ENCODE results near the gene YTHDF2. TPM values are rescaled to one million over a fixed set of nuclear protein-coding genes. Genes with fewer than 3 reads are reported as not detected.

The YTHDF2 gene
- total and polyA plus RNA-seq, 3 donors from 2014 or later, result 63.3 to 89.4 (median 69.6) TPM

- no peaks in the 10 kb centered on the region for H3K9me3 ChIP-seq
- DNase-seq, result no peak
- peak overlapping the region in 1 of 2 donors; percentile 41 for H3K27ac ChIP-seq
- 73 to 79% methylated on average over 6 of the region's 6 CpGs for WGBS, 2 donors
- H3K36me3 ChIP-seq (ENCODE audit: low read depth, missing control alignments), result no peaks in the 10 kb centered on the region
- peaks cover 32% of the 10 kb centered on the region for H3K4me1 ChIP-seq
- H3K27me3 ChIP-seq, result no peaks in the 10 kb centered on the region
- H3K4me3 ChIP-seq, result no peak overlapping the region
- TF ChIP-seq CTCF (IDR thresholded peaks at IDR 0.05), result no peak
- TF ChIP-seq POLR2A (IDR thresholded peaks at IDR 0.05), result no peak
- intact Hi-C loops (cut with DNase I; ENCODE audit: low total_unique reads), result loop anchor here (10.0 kb wide), 1 partner anchor 95 kb away; no protein-coding TSS in a partner anchor
Measured at GRCh38 chr1:28779751-28780408, 43.1 kb downstream of the YTHDF2 start.

- intact Hi-C loops (cut with DNase I; ENCODE audit: low total_unique reads), result loop anchor here (10.0 kb wide), 1 partner anchor 93 kb away; no protein-coding TSS in a partner anchor
- no peak for TF ChIP-seq POLR2A (IDR thresholded peaks at IDR 0.05)
- no peak for TF ChIP-seq CTCF (IDR thresholded peaks at IDR 0.05)
- 71 to 82% methylated on average over 10 to 11 of the region's 11 CpGs for WGBS, 2 donors
- no peaks in the 10 kb centered on the region for H3K36me3 ChIP-seq (ENCODE audit: low read depth, missing control alignments)
- peaks cover 24% of the 10 kb centered on the region for H3K4me1 ChIP-seq
- peak overlapping the region in 1 of 2 donors; percentile 30 for H3K27ac ChIP-seq
- H3K4me3 ChIP-seq, result no peak overlapping the region
- H3K9me3 ChIP-seq, result no peaks in the 10 kb centered on the region
- no peaks in the 10 kb centered on the region for H3K27me3 ChIP-seq
- no peak for DNase-seq
Measured at GRCh38 chr1:28781305-28781704, 44.6 kb downstream of the YTHDF2 start.

- H3K4me1 ChIP-seq, result peaks cover 24% of the 10 kb centered on the region
- H3K27me3 ChIP-seq, result no peaks in the 10 kb centered on the region
- no peak overlapping the region for H3K4me3 ChIP-seq
- no peaks in the 10 kb centered on the region for H3K36me3 ChIP-seq (ENCODE audit: low read depth, missing control alignments)
- peak overlapping the region; percentile 20 to 53 for H3K27ac ChIP-seq
- no peak for DNase-seq
- TF ChIP-seq CTCF (IDR thresholded peaks at IDR 0.05), result no peak
- no peak for TF ChIP-seq POLR2A (IDR thresholded peaks at IDR 0.05)
- 49 to 63% methylated on average over 3 of the region's 3 CpGs for WGBS, 2 donors
- no peaks in the 10 kb centered on the region for H3K9me3 ChIP-seq
- intact Hi-C loops (cut with DNase I; ENCODE audit: low total_unique reads), result loop anchor here (10.0 kb wide), 1 partner anchor 93 kb away; no protein-coding TSS in a partner anchor
Measured at GRCh38 chr1:28782011-28782410, 45.3 kb downstream of the YTHDF2 start.

GRCh38 chr1:28783363-28783762 is 46.6 kb downstream of the YTHDF2 start:
- no peaks in the 10 kb centered on the region for H3K27me3 ChIP-seq
- H3K9me3 ChIP-seq, result no peaks in the 10 kb centered on the region
- WGBS, 2 donors, result 79 to 92% methylated on average over 2 of the region's 2 CpGs
- no peaks in the 10 kb centered on the region for H3K36me3 ChIP-seq (ENCODE audit: low read depth, missing control alignments)
- no peak overlapping the region for H3K4me3 ChIP-seq
- no peak overlapping the region for H3K27ac ChIP-seq
- H3K4me1 ChIP-seq, result peaks cover 24% of the 10 kb centered on the region
- no peak for DNase-seq
- TF ChIP-seq POLR2A (IDR thresholded peaks at IDR 0.05) (no peak), CTCF (IDR thresholded peaks at IDR 0.05) (no peak)
- intact Hi-C loops (cut with DNase I; ENCODE audit: low total_unique reads), result loop anchor here (10.0 kb wide), 1 partner anchor 91 kb away; no protein-coding TSS in a partner anchor

- DNase-seq, result no peak
- no peaks in the 10 kb centered on the region for H3K4me1 ChIP-seq
- no peak for TF ChIP-seq POLR2A (IDR thresholded peaks at IDR 0.05)
- TF ChIP-seq CTCF (IDR thresholded peaks at IDR 0.05), result no peak
- H3K27me3 ChIP-seq, result no peaks in the 10 kb centered on the region
- WGBS, 2 donors, result 92 to 95% methylated on average over 9 of the region's 9 CpGs
- intact Hi-C loops (cut with DNase I; ENCODE audit: low total_unique reads), result loop anchor here (10.0 kb wide), 1 partner anchor 85 kb away; no protein-coding TSS in a partner anchor
- no peaks in the 10 kb centered on the region for H3K9me3 ChIP-seq
- H3K36me3 ChIP-seq (ENCODE audit: low read depth, missing control alignments), result no peaks in the 10 kb centered on the region
- no peak overlapping the region for H3K4me3 ChIP-seq
- no peak overlapping the region for H3K27ac ChIP-seq
Measured at GRCh38 chr1:28789412-28789811, 52.7 kb downstream of the YTHDF2 start.

Measured in testis (tissue), 3 donors.